Lower lobe of right lung (tissue), 2 donors: ENCODE results near the gene C3orf38. TPM values are rescaled to one million over a fixed set of nuclear protein-coding genes. Genes with fewer than 3 reads are reported as not detected.

Experiments used
- ATAC-seq, 2 donors: fragments of 200-7000 bp; cut with Tn5 transposase; one replicate each; pipeline ENCODE4 v1.9.1; 2020 to 2022; ENCODE audit warnings: mild to moderate bottlenecking in 2 of 2, moderate library complexity in 2 of 2
- DNase-seq: peaks from one replicate; pipeline ENCODE4 v3.0.0-alpha.2; 2020
- H3K27ac ChIP-seq: fragments of 200-600 bp; one replicate; pipeline ENCODE4 v1.8.0; 2022
- H3K27me3 ChIP-seq: fragments of 200-600 bp; one replicate; pipeline ENCODE4 v1.8.0; 2022; ENCODE audit warnings: low read depth
- H3K36me3 ChIP-seq: fragments of 200-600 bp; one replicate; pipeline ENCODE4 v1.8.0; 2022; ENCODE audit warnings: mild to moderate bottlenecking
- H3K4me1 ChIP-seq: fragments of 200-600 bp; one replicate; pipeline ENCODE4 v1.8.0; 2022
- H3K4me3 ChIP-seq: fragments of 200-600 bp; one replicate; pipeline ENCODE4 v1.8.0; 2022; ENCODE audit warnings: mild to moderate bottlenecking
- H3K9me3 ChIP-seq: fragments of 200-600 bp; one replicate; pipeline ENCODE4 v1.8.0; 2022
- intact Hi-C: fragments of 100-400 bp; cut with DNase I; formaldehyde crosslinking; loops from one replicate; pipeline ENCODE4 v1.11.0; 2022
- total RNA-seq: library from RNA; stranded (reverse); fragmentation: NEBNext Ultra II Directional; extraction: Animal tissue kit (Norgen Biotek cat#: 25700); gene quantifications from one replicate; pipeline ENCODE4 v1.2.1, GENCODE V29; 2021
- TF ChIP-seq, protein P1 (sequence below): fragments of 200-600 bp; IDR thresholded peaks from one replicate; pipeline ENCODE4 v1.8.0; 2022; ENCODE audit warnings: antibody characterized with exemption, mild to moderate bottlenecking
- donor health status: DM: no; HTN: yes; CAD: no; lungs with severe emphysema.

The C3orf38 gene
- total RNA-seq, 1 donor from 2014 or later = 25.0 TPM

DNA sequence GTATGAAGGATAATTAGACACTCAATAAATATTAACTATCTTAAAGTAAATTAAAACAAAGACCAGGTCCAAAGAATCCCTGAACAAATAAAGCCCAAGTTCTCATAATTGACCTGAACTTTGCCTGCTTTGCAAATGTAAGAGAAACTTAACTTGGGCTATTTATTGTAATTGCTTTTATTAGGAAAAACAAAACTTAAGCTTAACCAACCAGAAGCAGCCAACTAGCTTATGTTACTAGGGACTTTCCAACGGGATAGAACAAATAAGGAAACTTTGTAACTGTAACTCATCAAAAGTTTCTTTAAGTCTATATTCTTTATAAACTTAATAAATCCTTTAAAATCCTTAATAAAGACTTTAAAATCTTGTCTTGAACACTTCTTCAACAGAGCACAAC, 48.4 kb downstream of the C3orf38 start:
- TF ChIP-seq, protein P1, sequence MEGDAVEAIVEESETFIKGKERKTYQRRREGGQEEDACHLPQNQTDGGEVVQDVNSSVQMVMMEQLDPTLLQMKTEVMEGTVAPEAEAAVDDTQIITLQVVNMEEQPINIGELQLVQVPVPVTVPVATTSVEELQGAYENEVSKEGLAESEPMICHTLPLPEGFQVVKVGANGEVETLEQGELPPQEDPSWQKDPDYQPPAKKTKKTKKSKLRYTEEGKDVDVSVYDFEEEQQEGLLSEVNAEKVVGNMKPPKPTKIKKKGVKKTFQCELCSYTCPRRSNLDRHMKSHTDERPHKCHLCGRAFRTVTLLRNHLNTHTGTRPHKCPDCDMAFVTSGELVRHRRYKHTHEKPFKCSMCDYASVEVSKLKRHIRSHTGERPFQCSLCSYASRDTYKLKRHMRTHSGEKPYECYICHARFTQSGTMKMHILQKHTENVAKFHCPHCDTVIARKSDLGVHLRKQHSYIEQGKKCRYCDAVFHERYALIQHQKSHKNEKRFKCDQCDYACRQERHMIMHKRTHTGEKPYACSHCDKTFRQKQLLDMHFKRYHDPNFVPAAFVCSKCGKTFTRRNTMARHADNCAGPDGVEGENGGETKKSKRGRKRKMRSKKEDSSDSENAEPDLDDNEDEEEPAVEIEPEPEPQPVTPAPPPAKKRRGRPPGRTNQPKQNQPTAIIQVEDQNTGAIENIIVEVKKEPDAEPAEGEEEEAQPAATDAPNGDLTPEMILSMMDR = no peak
- Histone ChIP-seq H3K4me3 (no peak overlapping the region), H3K36me3 (no peaks in the 10 kb centered on the region), H3K27ac (no peak overlapping the region), H3K9me3 (no peaks in the 10 kb centered on the region), H3K27me3 (no peaks in the 10 kb centered on the region), H3K4me1 (no peaks in the 10 kb centered on the region)
- ATAC-seq (no peak), DNase-seq (no peak)
- intact Hi-C loops = no loop called here

DNA sequence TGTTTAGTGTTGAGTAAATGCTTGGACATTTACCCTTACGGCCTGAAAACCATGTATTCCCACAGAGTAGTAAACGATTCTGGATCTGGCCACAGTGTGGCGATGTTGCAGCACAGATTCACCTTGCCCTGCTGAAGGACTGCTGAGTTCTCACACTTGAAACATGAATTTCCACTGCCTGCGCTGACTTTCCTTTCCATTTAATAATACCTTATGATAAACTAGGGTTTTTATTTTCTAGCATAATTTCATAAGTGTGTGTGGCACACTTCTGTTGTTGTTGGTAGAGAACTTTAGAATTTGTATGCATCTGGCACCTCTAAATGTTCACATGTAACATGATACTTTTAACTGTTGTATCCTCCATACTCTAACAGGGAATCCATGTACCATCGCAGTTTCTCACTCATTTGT, 53.9 kb downstream of the C3orf38 start:
- TF ChIP-seq, protein P1 = peak; percentile 78
- intact Hi-C loops = no loop called here
- Histone ChIP-seq H3K27me3 (no peaks in the 10 kb centered on the region), H3K4me3 (no peak overlapping the region), H3K36me3 (no peaks in the 10 kb centered on the region), H3K27ac (no peak overlapping the region), H3K4me1 (no peaks in the 10 kb centered on the region), H3K9me3 (no peaks in the 10 kb centered on the region)
- ATAC-seq (peak; percentile 86 to 87), DNase-seq (no peak)

Other genes starting within 250 kb of the C3orf38 start
- gene CGGBP1, start 91.0 kb upstream of the C3orf38 start, total RNA-seq = 85.9 TPM
- gene ZNF654, start 90.7 kb upstream of the C3orf38 start, total RNA-seq = 16.6 TPM